Aorta (tissue), 5 donors: ENCODE results near the gene INTS2. TPM values are rescaled to one million over a fixed set of nuclear protein-coding genes. Genes with fewer than 3 reads are reported as not detected.

Source experiments
- ATAC-seq: fragments of 200-7000 bp; cut with Tn5 transposase; one replicate; pipeline ENCODE4 v1.9.1; 2022; ENCODE audit warnings: moderate library complexity; ENCODE audit not compliant: low FRiP score
- DNase-seq, 2 donors: peaks; one replicate each; pipeline ENCODE4 v3.0.0-alpha.2; 2020
- H3K27ac ChIP-seq, 2 donors: one replicate each; pipeline ENCODE4 v1.5.1; 2013; ENCODE audit warnings: low read length in 2 of 2, mild to moderate bottlenecking in 2 of 2, moderate library complexity in 2 of 2, control low read depth in 1 of 2, inconsistent platforms in 1 of 2, low read depth in 1 of 2
- H3K27me3 ChIP-seq, 2 donors: one replicate each; pipeline ENCODE4 v1.6.1; 2013; ENCODE audit warnings: control low read depth in 1 of 2, low read length in 1 of 2, mild to moderate bottlenecking in 1 of 2, moderate library complexity in 1 of 2; ENCODE audit not compliant: insufficient read depth in 2 of 2, control insufficient read depth in 1 of 2
- H3K36me3 ChIP-seq, 2 donors: one replicate each; pipeline ENCODE4 v1.6.1; 2013; ENCODE audit warnings: control low read depth in 1 of 2, low read length in 1 of 2, mild to moderate bottlenecking in 1 of 2; ENCODE audit not compliant: insufficient read depth in 2 of 2, control insufficient read depth in 1 of 2
- H3K4me1 ChIP-seq, 2 donors: one replicate each; pipeline ENCODE4 v1.6.1; 2013; ENCODE audit warnings: low read length in 2 of 2, control low read depth in 1 of 2, mild to moderate bottlenecking in 1 of 2, moderate library complexity in 1 of 2; ENCODE audit not compliant: insufficient read depth in 2 of 2, control insufficient read depth in 1 of 2
- H3K4me3 ChIP-seq, 2 donors: one replicate each; pipeline ENCODE4 v1.5.1; 2013; ENCODE audit warnings: low read length in 2 of 2, control low read depth in 1 of 2, mild to moderate bottlenecking in 1 of 2
- H3K9me3 ChIP-seq: one replicate; pipeline ENCODE4 v1.6.1; 2013; ENCODE audit warnings: mild to moderate bottlenecking, low read length; ENCODE audit not compliant: control insufficient read depth
- WGBS, 2 donors: extraction: QIAGEN DNeasy Blood & Tissue Kit; methylation state at CpG; one replicate each; pipeline ENCODE4 v1.1.7; 2013; 5-methylcytosine and 5-hydroxymethylcytosine counted together
- intact Hi-C, 2 donors: fragments of 100-400 bp; cut with DNase I; formaldehyde crosslinking; loops; one replicate each; pipeline versions ENCODE4 v1.14.2 to v1.15.0; 2022
- polyA plus RNA-seq, 2 donors: library from polyadenylated mRNA; stranded (reverse); fragments of 200-250 nt; gene quantifications; one replicate each; pipeline ENCODE4 v1.2.3, GENCODE V29; 2013
- total RNA-seq, 2 donors: library from RNA; stranded (reverse); fragmentation: NEBNext Ultra II Directional; extraction: Animal tissue kit (Norgen Biotek cat#: 25700); gene quantifications; one replicate each; pipeline ENCODE4 v1.2.1, GENCODE V29; 2021
- donor health status: healthy with polysubstance abuse.
- donor health status: Bipolar disorder and iron deficiency.
- donor health status: DM: no; HTN: no; CAD: no.
- donor health status: DM: no; HTN: no; CAD: no.
- donor health status: DM: yes; HTN: yes; CAD: no.

Gene INTS2
- total and polyA plus RNA-seq, 4 donors, result 1.8 to 14.5 (median 6.9) TPM

GRCh38 chr17:61836266-61837174 lies 91.3 kb downstream of the INTS2 start:
- Histone ChIP-seq H3K4me3 (no peak overlapping the region), H3K27me3 (no peaks in the 10 kb centered on the region), H3K27ac (no peak overlapping the region), H3K4me1 (no peaks in the 10 kb centered on the region), H3K9me3 (no peaks in the 10 kb centered on the region), H3K36me3 (no peaks in the 10 kb centered on the region)
- intact Hi-C loops, result loop anchor here in 1 of 2 donors (5.0 kb wide), 1 partner anchor 424 kb away; no protein-coding TSS in a partner anchor
- ATAC-seq (no peak), DNase-seq (no peak)
- WGBS, 2 donors, result 84 to 86% methylated on average over 3 of the region's 3 CpGs

GRCh38 chr17:61835606-61836005 lies 92.2 kb downstream of the INTS2 start:
- no peaks in the 10 kb centered on the region for H3K36me3 ChIP-seq
- H3K4me3 ChIP-seq, result no peak overlapping the region
- no peaks in the 10 kb centered on the region for H3K4me1 ChIP-seq
- intact Hi-C loops, result loop anchor here in 1 of 2 donors (5.0 kb wide), 1 partner anchor 423 kb away; no protein-coding TSS in a partner anchor
- H3K9me3 ChIP-seq, result no peaks in the 10 kb centered on the region
- no peaks in the 10 kb centered on the region for H3K27me3 ChIP-seq
- ATAC-seq (no peak), DNase-seq (no peak)
- 73 to 77% methylated on average over 1 of the region's 1 CpG for WGBS, 2 donors
- H3K27ac ChIP-seq, result no peak overlapping the region

- Histone ChIP-seq H3K4me3 (no peak overlapping the region), H3K36me3 (no peaks in the 10 kb centered on the region), H3K9me3 (no peaks in the 10 kb centered on the region), H3K4me1 (no peaks in the 10 kb centered on the region), H3K27me3 (no peaks in the 10 kb centered on the region), H3K27ac (no peak overlapping the region)
- WGBS, 2 donors, result 99 to 100% methylated on average over 2 of the region's 2 CpGs
- intact Hi-C loops, result loop anchor here in 1 of 2 donors (5.0 kb wide), 1 partner anchor 422 kb away; no protein-coding TSS in a partner anchor
- ATAC-seq (no peak), DNase-seq (no peak)
Observed at GRCh38 chr17:61834610-61835009, 93.2 kb downstream of the INTS2 start.

GRCh38 chr17:61833536-61834193 lies 94.1 kb downstream of the INTS2 start:
- no peaks in the 10 kb centered on the region for H3K27me3 ChIP-seq

GRCh38 chr17:61832463-61832862 lies 95.3 kb downstream of the INTS2 start:
- WGBS, 2 donors, result 91 to 92% methylated on average over 3 of the region's 3 CpGs
- Histone ChIP-seq H3K4me3 (no peak overlapping the region), H3K36me3 (no peaks in the 10 kb centered on the region), H3K27me3 (no peaks in the 10 kb centered on the region), H3K9me3 (no peaks in the 10 kb centered on the region), H3K4me1 (no peaks in the 10 kb centered on the region), H3K27ac (no peak overlapping the region)
- intact Hi-C loops, result no loop called here
- no peak for DNase-seq
- no peak for ATAC-seq

More at GRCh38 chr17:61833536-61834193, 94.1 kb downstream of the INTS2 start:
- intact Hi-C loops, result no loop called here
- Histone ChIP-seq H3K36me3 (no peaks in the 10 kb centered on the region), H3K4me3 (no peak overlapping the region), H3K4me1 (no peaks in the 10 kb centered on the region), H3K9me3 (no peaks in the 10 kb centered on the region), H3K27ac (no peak overlapping the region)
- DNase-seq, result no peak
- 87 to 89% methylated on average over 7 of the region's 7 CpGs for WGBS, 2 donors
- no peak for ATAC-seq

- no peaks in the 10 kb centered on the region for H3K9me3 ChIP-seq
- DNase-seq (no peak), ATAC-seq (no peak)
- no peaks in the 10 kb centered on the region for H3K27me3 ChIP-seq
- H3K4me3 ChIP-seq, result no peak overlapping the region
- no peaks in the 10 kb centered on the region for H3K4me1 ChIP-seq
- intact Hi-C loops, result no loop called here
- WGBS, 2 donors, result 96 to 100% methylated on average over 1 of the region's 1 CpG
- no peaks in the 10 kb centered on the region for H3K36me3 ChIP-seq
- no peak overlapping the region for H3K27ac ChIP-seq
Observed at GRCh38 chr17:61831099-61831498, 96.7 kb downstream of the INTS2 start.

GRCh38 chr17:61828694-61829093 lies 99.1 kb downstream of the INTS2 start:
- intact Hi-C loops, result no loop called here
- no peak overlapping the region for H3K27ac ChIP-seq
- no peak for DNase-seq
- H3K27me3 ChIP-seq, result no peaks in the 10 kb centered on the region
- H3K4me3 ChIP-seq, result no peak overlapping the region
- no peaks in the 10 kb centered on the region for H3K36me3 ChIP-seq
- no peak for ATAC-seq
- WGBS, 2 donors, result 60 to 65% methylated on average over 1 of the region's 1 CpG
- no peaks in the 10 kb centered on the region for H3K4me1 ChIP-seq
- H3K9me3 ChIP-seq, result no peaks in the 10 kb centered on the region

- H3K27me3 ChIP-seq, result no peaks in the 10 kb centered on the region
- ATAC-seq, result no peak
- no peak overlapping the region for H3K4me3 ChIP-seq
- DNase-seq, result no peak
- H3K9me3 ChIP-seq, result no peaks in the 10 kb centered on the region
- H3K36me3 ChIP-seq, result no peaks in the 10 kb centered on the region
- intact Hi-C loops, result no loop called here
- H3K27ac ChIP-seq, result no peak overlapping the region
- no peaks in the 10 kb centered on the region for H3K4me1 ChIP-seq
- 97 to 98% methylated on average over 8 of the region's 8 CpGs for WGBS, 2 donors
Observed at GRCh38 chr17:61827649-61828395, 100.0 kb downstream of the INTS2 start.
